Neuron (in vitro differentiated cells): ENCODE data around the gene NFIX.

ENCODE experiments used
- H2AFZ ChIP-seq: one replicate; pipeline ENCODE4 v1.6.1; 2013; ENCODE audit warnings: low read depth, mild to moderate bottlenecking, inconsistent platforms, low read length, moderate library complexity
- H3K27me3 ChIP-seq: one replicate; pipeline ENCODE4 v1.6.1; 2013; ENCODE audit warnings: low read length; ENCODE audit not compliant: insufficient read depth
- H3K36me3 ChIP-seq: one replicate; pipeline ENCODE4 v1.6.1; 2013; ENCODE audit warnings: low read length; ENCODE audit not compliant: insufficient read depth
- H3K4me1 ChIP-seq: one replicate; pipeline ENCODE4 v1.6.1; 2013; ENCODE audit warnings: low read length; ENCODE audit not compliant: insufficient read depth
- H3K4me3 ChIP-seq: 2 replicates; pipeline ENCODE4 v1.5.1; 2013; ENCODE audit warnings: mild to moderate bottlenecking, low read length, moderate library complexity
- H3K9me3 ChIP-seq: one replicate; pipeline ENCODE4 v1.6.1; 2013; ENCODE audit warnings: low read length

NFIX gene

GRCh38 chr19:13053238-13053637, 58.0 kb downstream of the NFIX start:
- Histone ChIP-seq H3K4me1 (peaks cover 42% of the 10 kb centered on the region), H3K4me3 (no peak overlapping the region), H2AFZ (no peak overlapping the region), H3K9me3 (no peaks in the 10 kb centered on the region), H3K36me3 (no peaks in the 10 kb centered on the region), H3K27me3 (peaks cover 84% of the 10 kb centered on the region)

DNA sequence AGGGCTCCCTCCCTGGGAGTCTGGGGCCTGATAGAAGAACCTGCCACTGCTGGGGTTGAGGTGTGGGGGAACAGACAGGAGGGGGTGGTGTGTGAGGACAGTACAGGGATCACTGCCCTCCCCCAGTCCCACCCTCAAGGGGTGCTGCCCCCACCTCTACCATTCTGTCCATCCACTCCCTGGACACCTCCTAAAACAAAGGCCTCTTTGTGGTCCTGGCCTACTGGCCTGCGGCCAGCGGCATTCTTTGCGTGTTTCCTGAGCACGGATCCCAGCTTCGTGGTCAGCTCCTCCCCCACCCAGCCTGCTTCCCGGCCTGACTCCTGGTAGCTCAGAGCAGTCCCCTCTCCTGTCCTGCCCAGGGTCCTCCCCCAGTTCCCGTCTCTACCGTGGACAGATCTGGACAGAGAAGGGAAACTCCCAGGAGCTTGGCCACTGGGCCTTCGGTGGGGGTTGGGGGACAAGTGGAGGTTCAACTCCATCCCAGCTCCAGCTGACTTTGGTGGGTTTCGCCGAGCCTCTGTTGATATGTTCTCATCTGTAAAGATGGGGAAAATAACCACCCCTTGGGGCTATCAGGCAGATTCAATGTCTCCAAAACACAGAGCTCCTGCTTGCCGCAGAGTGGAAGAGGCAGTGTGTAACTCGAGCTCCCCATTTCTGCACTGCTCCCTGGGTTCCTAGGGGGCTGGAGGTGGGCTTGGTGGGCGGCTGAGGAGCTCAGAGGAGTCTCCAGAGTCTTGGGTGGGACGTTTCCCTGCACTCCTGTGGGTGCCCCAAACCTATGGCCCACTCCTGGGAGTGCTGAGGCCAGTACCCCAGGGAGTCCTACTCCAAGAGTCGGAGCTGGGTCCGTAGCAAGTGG, 58.7 kb downstream of the NFIX start:
- H3K27me3 ChIP-seq: peaks cover 90% of the 10 kb centered on the region
- no peak overlapping the region for H2AFZ ChIP-seq
- no peaks in the 10 kb centered on the region for H3K36me3 ChIP-seq
- H3K9me3 ChIP-seq: no peaks in the 10 kb centered on the region
- H3K4me3 ChIP-seq: no peak overlapping the region
- peaks cover 42% of the 10 kb centered on the region for H3K4me1 ChIP-seq

DNA sequence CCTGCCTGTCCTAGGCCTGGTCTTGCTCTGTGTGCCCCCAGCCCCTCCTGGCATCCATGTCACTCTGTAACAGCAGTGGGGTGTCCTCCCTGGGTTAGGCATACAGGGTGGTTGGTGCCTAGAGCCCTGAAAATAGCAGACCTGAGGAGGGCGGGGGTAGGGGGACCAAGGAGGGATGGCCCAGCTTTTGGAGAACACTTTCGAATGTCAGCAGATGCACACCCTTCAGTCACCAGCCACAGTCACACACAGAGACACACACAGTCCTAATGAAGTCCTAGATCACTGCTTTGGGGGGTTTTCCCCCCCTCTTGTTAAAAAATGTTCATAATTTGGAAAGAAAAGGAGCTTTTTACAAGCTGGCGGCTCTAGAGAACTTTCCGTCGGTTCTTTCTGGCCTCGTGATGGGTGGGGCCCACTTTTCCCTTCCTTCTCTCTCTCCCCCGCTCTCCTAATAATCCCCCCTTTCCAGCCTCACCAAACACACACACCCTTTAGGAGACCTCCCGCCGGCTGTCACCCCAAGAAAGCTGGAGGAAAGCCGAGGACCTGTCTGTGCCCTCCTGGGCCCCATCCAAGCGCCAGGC, 59.4 kb downstream of the NFIX start:
- peaks cover 92% of the 10 kb centered on the region for H3K27me3 ChIP-seq
- no peak overlapping the region for H2AFZ ChIP-seq
- peaks cover 42% of the 10 kb centered on the region for H3K4me1 ChIP-seq
- H3K4me3 ChIP-seq: no peak overlapping the region
- H3K36me3 ChIP-seq: no peaks in the 10 kb centered on the region
- no peaks in the 10 kb centered on the region for H3K9me3 ChIP-seq

GRCh38 chr19:13055213-13056051, 60.2 kb downstream of the NFIX start:
- Histone ChIP-seq H3K27me3 (peaks cover 92% of the 10 kb centered on the region), H3K4me3 (no peak overlapping the region)

DNA sequence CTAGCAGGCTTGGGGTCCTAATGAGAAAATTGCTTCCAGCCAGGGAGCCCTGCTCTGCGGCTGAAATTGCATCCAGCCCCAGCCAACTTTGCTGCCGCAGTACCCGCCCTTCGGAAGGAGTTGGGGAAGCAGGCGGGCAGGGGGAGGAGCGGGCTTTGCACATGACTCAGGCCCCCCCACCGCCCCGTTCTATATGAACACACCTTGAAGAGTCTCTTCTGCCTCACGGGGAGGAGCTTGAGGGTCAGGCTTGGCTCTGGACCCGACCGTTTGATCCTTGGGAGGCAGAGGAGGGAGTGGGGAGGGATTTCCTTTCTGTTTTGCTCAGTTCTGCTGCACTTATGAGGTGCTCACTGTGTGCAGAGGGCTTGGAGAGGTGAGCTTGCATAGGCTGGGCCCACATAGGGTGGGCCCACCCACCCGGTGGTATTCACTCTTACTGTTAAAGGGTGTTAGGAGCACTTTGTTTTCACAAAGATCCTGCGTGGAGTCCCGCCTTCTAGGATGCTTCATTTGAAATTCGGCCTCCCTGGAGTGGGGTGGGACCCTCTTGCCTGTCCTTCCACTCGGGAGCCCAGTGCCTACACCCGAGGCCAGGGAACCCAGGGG, 60.9 kb downstream of the NFIX start:
- peaks cover 47% of the 10 kb centered on the region for H3K4me1 ChIP-seq
- peaks cover 90% of the 10 kb centered on the region for H3K27me3 ChIP-seq
- no peaks in the 10 kb centered on the region for H3K9me3 ChIP-seq
- H2AFZ ChIP-seq: no peak overlapping the region
- no peak overlapping the region for H3K4me3 ChIP-seq
- no peaks in the 10 kb centered on the region for H3K36me3 ChIP-seq

More at GRCh38 chr19:13055213-13056051, 60.2 kb downstream of the NFIX start:
- Histone ChIP-seq H3K36me3 (no peaks in the 10 kb centered on the region), H2AFZ (no peak overlapping the region), H3K4me1 (peaks cover 46% of the 10 kb centered on the region), H3K9me3 (no peaks in the 10 kb centered on the region)

DNA sequence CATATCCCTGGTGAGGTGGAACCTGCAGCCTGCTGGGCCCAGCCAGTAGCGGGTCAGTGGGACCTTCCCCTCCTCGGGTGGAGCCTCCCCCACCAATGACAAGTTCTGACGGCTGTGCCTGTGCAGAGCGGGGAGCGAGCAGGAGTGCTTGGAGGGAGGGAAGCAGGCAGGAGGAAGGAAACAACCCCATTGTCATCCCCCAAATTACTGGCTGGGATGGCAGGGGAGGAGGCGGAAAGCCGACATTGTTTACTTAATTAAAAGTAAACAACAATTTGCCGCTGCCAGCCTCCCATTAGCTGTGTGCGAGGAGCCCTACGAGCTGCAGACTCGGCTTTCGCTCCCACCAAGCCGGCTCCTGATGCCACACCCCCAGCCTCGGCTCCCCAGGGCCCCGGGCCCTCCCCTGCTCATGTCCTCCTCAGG, 61.9 kb downstream of the NFIX start:
- Histone ChIP-seq H3K4me1 (peaks cover 45% of the 10 kb centered on the region), H3K4me3 (no peak overlapping the region), H3K9me3 (no peaks in the 10 kb centered on the region), H3K27me3 (peaks cover 93% of the 10 kb centered on the region), H3K36me3 (no peaks in the 10 kb centered on the region), H2AFZ (no peak overlapping the region)

- H3K9me3 ChIP-seq: no peaks in the 10 kb centered on the region
- no peaks in the 10 kb centered on the region for H3K36me3 ChIP-seq
- no peak overlapping the region for H2AFZ ChIP-seq
- H3K4me1 ChIP-seq: peaks cover 43% of the 10 kb centered on the region
- H3K4me3 ChIP-seq: no peak overlapping the region
- H3K27me3 ChIP-seq: peaks cover 93% of the 10 kb centered on the region
These were observed 62.5 kb downstream of the NFIX start for GRCh38 chr19:13057744-13058143.

- Histone ChIP-seq H3K27me3 (peaks cover 92% of the 10 kb centered on the region), H3K9me3 (no peaks in the 10 kb centered on the region), H2AFZ (no peak overlapping the region), H3K36me3 (no peaks in the 10 kb centered on the region), H3K4me1 (peaks cover 35% of the 10 kb centered on the region), H3K4me3 (no peak overlapping the region)
These were observed 63.8 kb downstream of the NFIX start for GRCh38 chr19:13058951-13059660.

GRCh38 chr19:13060233-13060963, 65.1 kb downstream of the NFIX start:
- H3K9me3 ChIP-seq: no peaks in the 10 kb centered on the region
- H3K4me3 ChIP-seq: no peak overlapping the region
- H3K27me3 ChIP-seq: peaks cover 93% of the 10 kb centered on the region
- H3K36me3 ChIP-seq: no peaks in the 10 kb centered on the region
- H3K4me1 ChIP-seq: peaks cover 22% of the 10 kb centered on the region
- H2AFZ ChIP-seq: no peak overlapping the region

DNA sequence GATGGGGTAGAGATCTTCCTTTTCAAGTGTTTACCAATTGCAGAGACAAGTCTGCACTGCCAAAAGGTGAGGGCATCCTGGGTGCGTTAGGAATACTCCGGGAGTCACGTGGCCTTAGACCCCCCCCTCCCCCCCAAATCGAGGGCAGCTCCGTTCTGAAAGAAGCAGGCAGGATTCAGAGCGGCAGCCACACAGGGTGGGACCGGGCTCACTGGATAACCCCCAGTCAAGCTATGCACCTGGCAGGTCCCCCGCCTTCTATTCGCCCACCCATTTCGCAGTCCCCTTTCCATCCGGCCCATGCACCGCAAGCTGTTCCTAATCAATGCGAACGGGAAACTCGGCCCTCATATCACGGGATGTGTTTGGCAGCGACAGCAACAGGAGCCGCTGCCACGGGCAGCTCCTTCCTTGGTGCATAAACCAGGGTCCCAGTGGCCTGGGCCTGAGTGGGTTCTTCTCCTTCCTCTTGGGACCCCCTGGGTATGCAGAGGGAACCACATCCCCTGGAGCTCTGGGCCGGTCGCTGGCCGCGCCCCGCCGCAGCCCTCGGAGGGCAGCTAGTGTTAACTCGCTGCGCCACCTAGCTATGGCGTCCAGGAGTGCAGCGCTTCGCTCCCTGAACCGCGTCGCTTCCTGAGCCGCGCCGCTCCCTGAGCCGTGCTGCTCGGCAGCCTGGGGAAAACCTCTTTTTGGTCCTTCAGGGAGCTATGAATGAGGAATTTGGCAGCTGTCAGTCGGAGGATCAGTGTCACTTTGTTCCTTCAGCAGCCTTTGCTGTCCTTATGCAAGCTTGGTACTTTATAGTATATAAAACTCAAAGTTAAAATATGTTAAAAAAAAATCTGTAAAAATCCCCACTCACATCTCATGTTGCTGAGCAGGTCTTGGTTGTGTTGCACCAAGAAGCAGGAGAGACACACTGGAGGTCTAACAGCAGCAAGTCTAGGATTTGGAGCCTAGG, 66.0 kb downstream of the NFIX start:
- peak overlapping the region; percentile 25 for H3K4me3 ChIP-seq
- no peak overlapping the region for H2AFZ ChIP-seq
- H3K4me1 ChIP-seq: peaks cover 16% of the 10 kb centered on the region
- H3K36me3 ChIP-seq: no peaks in the 10 kb centered on the region
- H3K27me3 ChIP-seq: peaks cover 93% of the 10 kb centered on the region
- no peaks in the 10 kb centered on the region for H3K9me3 ChIP-seq

DNA sequence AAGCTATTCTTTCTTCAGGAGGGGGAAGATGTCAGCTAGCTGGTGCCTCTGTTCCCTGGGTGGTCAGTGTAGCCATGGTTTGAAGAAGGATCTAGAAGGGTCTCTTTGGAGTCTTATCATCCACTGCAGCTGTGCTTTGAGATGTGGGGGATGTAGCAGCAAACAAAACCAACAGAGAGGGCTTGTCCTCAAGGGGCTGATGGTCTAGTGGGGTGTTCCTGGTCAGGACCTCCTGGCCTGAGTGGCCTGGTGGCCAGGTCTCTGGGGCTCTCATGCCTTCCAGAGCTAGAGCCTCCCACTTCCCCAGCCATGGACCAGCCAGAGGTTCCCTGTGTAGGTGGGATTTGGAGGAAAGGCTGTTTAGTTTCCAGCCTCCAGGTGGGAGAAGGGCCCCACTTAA, 67.0 kb downstream of the NFIX start:
- no peaks in the 10 kb centered on the region for H3K9me3 ChIP-seq
- no peaks in the 10 kb centered on the region for H3K36me3 ChIP-seq
- peaks cover 16% of the 10 kb centered on the region for H3K4me1 ChIP-seq
- H3K27me3 ChIP-seq: peaks cover 93% of the 10 kb centered on the region
- H3K4me3 ChIP-seq: no peak overlapping the region
- H2AFZ ChIP-seq: no peak overlapping the region
